Cerebellar nuclear complex (tissue), 1 donor: ENCODE data around the gene GPR146.

Experiments
- DNase-seq, 2 experiments: peaks; one replicate each; lab custom pipeline; 2025; lab: John Stamatoyannopoulos, UW

Gene GPR146

GRCh38 chr7:1092806-1093501 lies 48.6 kb downstream of the GPR146 start:
- no peak for DNase-seq

- no peak for DNase-seq
Measured at GRCh38 chr7:1093502-1093843, 49.1 kb downstream of the GPR146 start.

GRCh38 chr7:1093916-1094508 lies 49.7 kb downstream of the GPR146 start:
- no peak for DNase-seq

- no peak for DNase-seq
Measured at GRCh38 chr7:1094870-1095269, 50.5 kb downstream of the GPR146 start.

- DNase-seq = no peak
Measured at GRCh38 chr7:1095621-1096155, 51.3 kb downstream of the GPR146 start.

GRCh38 chr7:1096156-1097119 lies 52.1 kb downstream of the GPR146 start:
- DNase-seq = no peak

- DNase-seq = no peak
Measured at GRCh38 chr7:1097120-1097504, 52.8 kb downstream of the GPR146 start.

GRCh38 chr7:1098243-1099153 lies 54.2 kb downstream of the GPR146 start:
- DNase-seq = no peak

- DNase-seq = no peak
Measured at GRCh38 chr7:1099154-1099542, 54.8 kb downstream of the GPR146 start.

- DNase-seq = no peak
Measured at GRCh38 chr7:1099637-1100036, 55.3 kb downstream of the GPR146 start.

GRCh38 chr7:1100386-1100785 lies 56.0 kb downstream of the GPR146 start:
- no peak for DNase-seq

- DNase-seq = no peak
Measured at GRCh38 chr7:1100834-1101562, 56.7 kb downstream of the GPR146 start.

- no peak for DNase-seq
Measured at GRCh38 chr7:1101563-1102431, 57.5 kb downstream of the GPR146 start.

- DNase-seq = no peak
Measured at GRCh38 chr7:1103009-1103788, 58.9 kb downstream of the GPR146 start.

GRCh38 chr7:1103789-1104515 lies 59.6 kb downstream of the GPR146 start:
- DNase-seq = no peak

- no peak for DNase-seq
Measured at GRCh38 chr7:1104516-1105179, 60.3 kb downstream of the GPR146 start.

GRCh38 chr7:1105189-1105588 lies 60.8 kb downstream of the GPR146 start:
- DNase-seq = no peak
